Measurements from ENCODE around the gene IRF2BP1. TPM values are rescaled to one million over a fixed set of nuclear protein-coding genes. Genes with fewer than 3 reads are reported as not detected.

Gene IRF2BP1
- total and polyA plus RNA-seq, 2 of the 13 experiments (the other 11 are each of a cell fraction or from before 2014, with no cell fraction given), result 4.3 to 14.3 TPM

DNA sequence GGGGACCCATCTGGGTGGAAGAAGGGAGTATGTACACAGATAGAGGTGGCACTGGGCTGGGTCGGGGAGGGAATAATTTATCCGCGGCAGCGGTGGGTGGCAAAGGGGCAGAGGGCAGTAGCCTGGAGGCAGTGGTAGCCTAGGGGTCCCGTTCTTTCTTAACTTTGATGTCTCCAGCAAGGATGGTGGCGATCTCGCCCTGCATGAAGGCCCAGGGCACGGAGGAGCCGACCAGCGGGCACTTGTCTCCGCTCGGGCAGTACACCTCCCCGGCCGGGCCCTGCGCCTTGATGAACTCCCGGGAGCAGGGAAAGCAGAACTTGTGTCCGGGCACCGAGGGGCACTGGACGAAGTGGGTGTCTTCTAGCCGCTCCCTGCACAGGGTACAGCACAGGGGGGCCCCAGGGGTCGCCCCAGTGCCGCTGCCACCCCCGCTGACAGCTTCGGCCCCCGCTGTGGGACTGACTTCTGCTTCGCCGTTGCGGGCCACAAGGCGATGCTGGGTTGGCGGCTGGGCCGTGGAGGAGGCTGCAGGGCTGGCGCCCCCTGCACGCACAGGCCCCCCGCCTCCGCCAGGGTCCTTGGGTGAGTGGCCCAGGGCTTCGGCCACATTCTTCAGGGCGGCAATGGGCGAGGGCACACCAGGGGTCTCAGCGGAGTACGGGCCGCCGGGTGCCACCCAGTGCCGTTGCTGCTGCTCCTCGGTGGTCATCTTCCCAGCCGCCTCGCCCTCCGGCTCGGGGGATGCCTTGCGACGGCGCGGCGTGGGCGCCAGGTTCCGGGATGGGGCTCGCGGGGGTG, 1.9 kb downstream of the IRF2BP1 start (continued):
- TF ChIP-seq, protein P1, sequence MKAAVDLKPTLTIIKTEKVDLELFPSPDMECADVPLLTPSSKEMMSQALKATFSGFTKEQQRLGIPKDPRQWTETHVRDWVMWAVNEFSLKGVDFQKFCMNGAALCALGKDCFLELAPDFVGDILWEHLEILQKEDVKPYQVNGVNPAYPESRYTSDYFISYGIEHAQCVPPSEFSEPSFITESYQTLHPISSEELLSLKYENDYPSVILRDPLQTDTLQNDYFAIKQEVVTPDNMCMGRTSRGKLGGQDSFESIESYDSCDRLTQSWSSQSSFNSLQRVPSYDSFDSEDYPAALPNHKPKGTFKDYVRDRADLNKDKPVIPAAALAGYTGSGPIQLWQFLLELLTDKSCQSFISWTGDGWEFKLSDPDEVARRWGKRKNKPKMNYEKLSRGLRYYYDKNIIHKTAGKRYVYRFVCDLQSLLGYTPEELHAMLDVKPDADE (CRISPR knock-in tag; IDR thresholded peaks at IDR 0.05), result no peak
- TF ChIP-seq, protein P2, sequence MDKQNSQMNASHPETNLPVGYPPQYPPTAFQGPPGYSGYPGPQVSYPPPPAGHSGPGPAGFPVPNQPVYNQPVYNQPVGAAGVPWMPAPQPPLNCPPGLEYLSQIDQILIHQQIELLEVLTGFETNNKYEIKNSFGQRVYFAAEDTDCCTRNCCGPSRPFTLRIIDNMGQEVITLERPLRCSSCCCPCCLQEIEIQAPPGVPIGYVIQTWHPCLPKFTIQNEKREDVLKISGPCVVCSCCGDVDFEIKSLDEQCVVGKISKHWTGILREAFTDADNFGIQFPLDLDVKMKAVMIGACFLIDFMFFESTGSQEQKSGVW (CRISPR knock-in tag; IDR thresholded peaks at IDR 0.05; ENCODE audit: borderline replicate concordance), result no peak
- TF ChIP-seq, protein P3, sequence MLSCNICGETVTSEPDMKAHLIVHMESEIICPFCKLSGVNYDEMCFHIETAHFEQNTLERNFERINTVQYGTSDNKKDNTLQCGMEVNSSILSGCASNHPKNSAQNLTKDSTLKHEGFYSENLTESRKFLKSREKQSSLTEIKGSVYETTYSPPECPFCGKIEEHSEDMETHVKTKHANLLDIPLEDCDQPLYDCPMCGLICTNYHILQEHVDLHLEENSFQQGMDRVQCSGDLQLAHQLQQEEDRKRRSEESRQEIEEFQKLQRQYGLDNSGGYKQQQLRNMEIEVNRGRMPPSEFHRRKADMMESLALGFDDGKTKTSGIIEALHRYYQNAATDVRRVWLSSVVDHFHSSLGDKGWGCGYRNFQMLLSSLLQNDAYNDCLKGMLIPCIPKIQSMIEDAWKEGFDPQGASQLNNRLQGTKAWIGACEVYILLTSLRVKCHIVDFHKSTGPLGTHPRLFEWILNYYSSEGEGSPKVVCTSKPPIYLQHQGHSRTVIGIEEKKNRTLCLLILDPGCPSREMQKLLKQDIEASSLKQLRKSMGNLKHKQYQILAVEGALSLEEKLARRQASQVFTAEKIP (CRISPR knock-in tag; IDR thresholded peaks at IDR 0.05; ENCODE audit: borderline replicate concordance), result no peak
- TF ChIP-seq ZNF776 (CRISPR knock-in tag; IDR thresholded peaks at IDR 0.05) (no peak), U2AF1 (optimal IDR thresholded peaks at IDR 0.05; ENCODE audit: low read depth, low read length) (no peak), ZNF224 (CRISPR knock-in tag; IDR thresholded peaks at IDR 0.05) (no peak), TBX2 (CRISPR knock-in tag; IDR thresholded peaks at IDR 0.05; ENCODE audit: borderline replicate concordance) (no peak), HMG20A (CRISPR knock-in tag; IDR thresholded peaks at IDR 0.05; ENCODE audit: borderline replicate concordance) (no peak), PPARG (CRISPR knock-in tag; conservative IDR thresholded peaks at IDR 0.05) (no peak), KLF15 (CRISPR knock-in tag; IDR thresholded peaks at IDR 0.05; ENCODE audit: borderline replicate concordance) (no peak), MED8 (CRISPR knock-in tag; IDR thresholded peaks at IDR 0.05; ENCODE audit: insufficient replicate concordance) (no peak), GABPA (IDR thresholded peaks at IDR 0.05; ENCODE audit: low read depth, low read length) (no peak), GABPA (CRISPR knock-in tag; IDR thresholded peaks at IDR 0.05; ENCODE audit: low read depth) (no peak), IRX3 (CRISPR knock-in tag; IDR thresholded peaks at IDR 0.05; ENCODE audit: borderline replicate concordance, low read depth) (0 out of 2 replicates have a peak, but pooled peaks have one; percentile 18), POLR2AphosphoS5 (IDR thresholded peaks at IDR 0.05; ENCODE audit: low read depth, low read length) (no peak), ZNF335 (CRISPR knock-in tag; IDR thresholded peaks at IDR 0.05) (no peak), ATAD3A (CRISPR knock-in tag; IDR thresholded peaks at IDR 0.05) (no peak)
- TF ChIP-seq, protein P4, sequence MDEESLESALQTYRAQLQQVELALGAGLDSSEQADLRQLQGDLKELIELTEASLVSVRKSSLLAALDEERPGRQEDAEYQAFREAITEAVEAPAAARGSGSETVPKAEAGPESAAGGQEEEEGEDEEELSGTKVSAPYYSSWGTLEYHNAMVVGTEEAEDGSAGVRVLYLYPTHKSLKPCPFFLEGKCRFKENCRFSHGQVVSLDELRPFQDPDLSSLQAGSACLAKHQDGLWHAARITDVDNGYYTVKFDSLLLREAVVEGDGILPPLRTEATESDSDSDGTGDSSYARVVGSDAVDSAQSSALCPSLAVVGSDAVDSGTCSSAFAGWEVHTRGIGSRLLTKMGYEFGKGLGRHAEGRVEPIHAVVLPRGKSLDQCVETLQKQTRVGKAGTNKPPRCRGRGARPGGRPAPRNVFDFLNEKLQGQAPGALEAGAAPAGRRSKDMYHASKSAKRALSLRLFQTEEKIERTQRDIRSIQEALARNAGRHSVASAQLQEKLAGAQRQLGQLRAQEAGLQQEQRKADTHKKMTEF (CRISPR knock-in tag; IDR thresholded peaks at IDR 0.05), result no peak
- TF ChIP-seq, protein P5, sequence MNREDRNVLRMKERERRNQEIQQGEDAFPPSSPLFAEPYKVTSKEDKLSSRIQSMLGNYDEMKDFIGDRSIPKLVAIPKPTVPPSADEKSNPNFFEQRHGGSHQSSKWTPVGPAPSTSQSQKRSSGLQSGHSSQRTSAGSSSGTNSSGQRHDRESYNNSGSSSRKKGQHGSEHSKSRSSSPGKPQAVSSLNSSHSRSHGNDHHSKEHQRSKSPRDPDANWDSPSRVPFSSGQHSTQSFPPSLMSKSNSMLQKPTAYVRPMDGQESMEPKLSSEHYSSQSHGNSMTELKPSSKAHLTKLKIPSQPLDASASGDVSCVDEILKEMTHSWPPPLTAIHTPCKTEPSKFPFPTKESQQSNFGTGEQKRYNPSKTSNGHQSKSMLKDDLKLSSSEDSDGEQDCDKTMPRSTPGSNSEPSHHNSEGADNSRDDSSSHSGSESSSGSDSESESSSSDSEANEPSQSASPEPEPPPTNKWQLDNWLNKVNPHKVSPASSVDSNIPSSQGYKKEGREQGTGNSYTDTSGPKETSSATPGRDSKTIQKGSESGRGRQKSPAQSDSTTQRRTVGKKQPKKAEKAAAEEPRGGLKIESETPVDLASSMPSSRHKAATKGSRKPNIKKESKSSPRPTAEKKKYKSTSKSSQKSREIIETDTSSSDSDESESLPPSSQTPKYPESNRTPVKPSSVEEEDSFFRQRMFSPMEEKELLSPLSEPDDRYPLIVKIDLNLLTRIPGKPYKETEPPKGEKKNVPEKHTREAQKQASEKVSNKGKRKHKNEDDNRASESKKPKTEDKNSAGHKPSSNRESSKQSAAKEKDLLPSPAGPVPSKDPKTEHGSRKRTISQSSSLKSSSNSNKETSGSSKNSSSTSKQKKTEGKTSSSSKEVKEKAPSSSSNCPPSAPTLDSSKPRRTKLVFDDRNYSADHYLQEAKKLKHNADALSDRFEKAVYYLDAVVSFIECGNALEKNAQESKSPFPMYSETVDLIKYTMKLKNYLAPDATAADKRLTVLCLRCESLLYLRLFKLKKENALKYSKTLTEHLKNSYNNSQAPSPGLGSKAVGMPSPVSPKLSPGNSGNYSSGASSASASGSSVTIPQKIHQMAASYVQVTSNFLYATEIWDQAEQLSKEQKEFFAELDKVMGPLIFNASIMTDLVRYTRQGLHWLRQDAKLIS (CRISPR knock-in tag; IDR thresholded peaks at IDR 0.05), result no peak

All from HepG2 (cell line).